Measurements from ENCODE around the gene RHOF. TPM values are rescaled to one million over a fixed set of nuclear protein-coding genes. Genes with fewer than 3 reads are reported as not detected.
"Not testable (repeated sequence)": the region's sequence is repeated elsewhere in the genome, so short reads cannot be mapped to it uniquely, and the experiment has no call there.

The RHOF gene
- total RNA-seq, 1 donor: 10.9 TPM

- TF ChIP-seq CTCF (IDR thresholded peaks at IDR 0.05; ENCODE audit: insufficient read depth, low read length): no peak
- peak; percentile 34 for DNase-seq (ENCODE audit: low read depth)
- H3K4me3 ChIP-seq (ENCODE audit: low read depth, low read length): no peak overlapping the region
Measured at GRCh38 chr12:121762269-121762668, 31.2 kb downstream of the RHOF start.

- DNase-seq (ENCODE audit: low read depth): not testable (repeated sequence)
Measured at GRCh38 chr12:121758536-121758935, 35.0 kb downstream of the RHOF start.

GRCh38 chr12:121755591-121755990 lies 37.9 kb downstream of the RHOF start:
- no peak for TF ChIP-seq CTCF (IDR thresholded peaks at IDR 0.05; ENCODE audit: insufficient read depth, low read length)

More at GRCh38 chr12:121758536-121758935, 35.0 kb downstream of the RHOF start:
- H3K4me3 ChIP-seq (ENCODE audit: low read depth, low read length): not testable (repeated sequence)

GRCh38 chr12:121754836-121755235 lies 38.7 kb downstream of the RHOF start:
- TF ChIP-seq CTCF (IDR thresholded peaks at IDR 0.05; ENCODE audit: insufficient read depth, low read length): no peak
- no peak overlapping the region for H3K4me3 ChIP-seq (ENCODE audit: low read depth, low read length)
- DNase-seq (ENCODE audit: low read depth): no peak

More at GRCh38 chr12:121755591-121755990, 37.9 kb downstream of the RHOF start:
- DNase-seq (ENCODE audit: low read depth): no peak
- no peak overlapping the region for H3K4me3 ChIP-seq (ENCODE audit: low read depth, low read length)

GRCh38 chr12:121753844-121754264 lies 39.6 kb downstream of the RHOF start:
- DNase-seq (ENCODE audit: low read depth): no peak
- TF ChIP-seq CTCF (IDR thresholded peaks at IDR 0.05; ENCODE audit: insufficient read depth, low read length): no peak
- H3K4me3 ChIP-seq (ENCODE audit: low read depth, low read length): no peak overlapping the region

GRCh38 chr12:121751749-121752351 lies 41.6 kb downstream of the RHOF start:
- no peak for TF ChIP-seq CTCF (IDR thresholded peaks at IDR 0.05; ENCODE audit: insufficient read depth, low read length)
- no peak for DNase-seq (ENCODE audit: low read depth)
- no peak overlapping the region for H3K4me3 ChIP-seq (ENCODE audit: low read depth, low read length)

GRCh38 chr12:121751034-121751433 lies 42.5 kb downstream of the RHOF start:
- DNase-seq (ENCODE audit: low read depth): no peak

More at GRCh38 chr12:121751034-121751433, 42.5 kb downstream of the RHOF start:
- no peak for TF ChIP-seq CTCF (IDR thresholded peaks at IDR 0.05; ENCODE audit: insufficient read depth, low read length)
- H3K4me3 ChIP-seq (ENCODE audit: low read depth, low read length): no peak overlapping the region

Measured in fibroblast of the aortic adventitia (primary cell).